Osteoblast (primary cell): Measurements from ENCODE around the gene HSD3B1. TPM values are rescaled to one million over a fixed set of nuclear protein-coding genes. Genes with fewer than 3 reads are reported as not detected.
A peak's percentile ranks its signal among the peaks of the same experiment; 100 is the strongest.

Source experiments
- DNase-seq: peaks from one replicate; pipeline ENCODE4 v3.0.0; 2011; ENCODE audit warnings: low spot score, mixed read lengths; ENCODE audit not compliant: insufficient read length; ENCODE audit errors: missing footprints
- H2AFZ ChIP-seq: 2 replicates; pipeline ENCODE4 v1.6.0; 2011; ENCODE audit warnings: mild to moderate bottlenecking, low read length
- H3K27ac ChIP-seq: 2 replicates; pipeline ENCODE4 v1.5.1; 2011; ENCODE audit warnings: mild to moderate bottlenecking, low read depth, low read length, moderate library complexity
- H3K27me3 ChIP-seq: 2 replicates; pipeline ENCODE4 v1.6.0; 2012; ENCODE audit warnings: mild to moderate bottlenecking, control low read depth, inconsistent platforms, low read length, moderate library complexity; ENCODE audit not compliant: insufficient read depth
- H3K36me3 ChIP-seq: 2 replicates; pipeline ENCODE4 v1.5.1; 2011; ENCODE audit warnings: mild to moderate bottlenecking, low read length, control low read depth, moderate library complexity; ENCODE audit not compliant: insufficient read depth
- H3K4me1 ChIP-seq: 2 replicates; pipeline ENCODE4 v1.5.1; 2011; ENCODE audit warnings: mild to moderate bottlenecking, low read length, control low read depth, moderate library complexity; ENCODE audit not compliant: insufficient read depth
- H3K4me2 ChIP-seq: 2 replicates; pipeline ENCODE4 v1.6.0; 2011; ENCODE audit warnings: mild to moderate bottlenecking, low read length; ENCODE audit not compliant: insufficient read depth
- H3K4me3 ChIP-seq: fragments of 200-600 bp; sonication (generic); 3 replicates; pipeline ENCODE4 v1.5.1; 2012; ENCODE audit warnings: mild to moderate bottlenecking, low read length, inconsistent platforms; ENCODE audit not compliant: insufficient read depth
- H3K79me2 ChIP-seq: 2 replicates; pipeline ENCODE4 v1.6.0; 2012; ENCODE audit warnings: mild to moderate bottlenecking, low read length, control low read depth, inconsistent platforms; ENCODE audit not compliant: insufficient read depth
- H3K9me3 ChIP-seq: 2 replicates; pipeline ENCODE4 v1.5.1; 2011; ENCODE audit warnings: low read depth, low read length, control low read depth
- H4K20me1 ChIP-seq: 2 replicates; pipeline ENCODE4 v1.6.0; 2012; ENCODE audit warnings: mild to moderate bottlenecking, low read length, control low read depth; ENCODE audit not compliant: insufficient read depth
- total RNA-seq: library from RNA; depleted of rRNA; stranded (reverse); fragments of >200 nt; gene quantifications from 2 replicates; pipeline ENCODE4 v1.2.3, GENCODE V29; 2012
- TF ChIP-seq, protein P1 (sequence below): IDR thresholded peaks from 2 replicates; pipeline ENCODE4 v1.5.1; 2011; ENCODE audit warnings: mild to moderate bottlenecking, low read depth, low read length, moderate library complexity; ENCODE audit errors: extremely low read depth

Gene HSD3B1
- total RNA-seq, 1 donor, result not detected

DNA sequence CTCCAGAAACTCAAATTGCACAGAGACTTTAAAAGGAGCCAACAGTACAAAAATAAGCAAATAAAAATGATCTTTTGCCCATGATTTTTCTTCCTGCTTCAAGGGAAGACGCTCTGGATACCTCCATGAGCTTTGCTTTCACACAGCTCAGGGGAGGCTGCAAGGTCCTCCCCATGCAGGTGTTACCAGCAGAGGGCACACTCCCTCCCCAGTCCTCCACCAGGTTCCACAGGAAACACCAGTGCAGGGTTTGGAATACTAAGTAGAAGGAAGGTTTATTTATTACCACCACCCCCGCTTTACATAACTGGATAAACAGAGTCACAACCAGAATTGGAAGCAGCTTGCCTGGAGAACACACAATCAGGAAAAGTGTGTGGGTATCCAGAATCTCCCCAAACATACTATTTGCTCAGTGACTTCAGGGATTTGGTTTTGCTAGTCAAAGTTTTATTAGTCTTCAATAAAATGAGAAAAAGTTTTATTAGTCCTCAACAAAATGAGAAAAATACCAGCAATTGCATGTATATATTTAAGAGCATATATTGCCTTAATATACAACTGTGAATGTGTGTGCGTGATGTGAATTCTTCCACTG is 37.3 kb downstream of the HSD3B1 start:
- no peak overlapping the region for H3K27ac ChIP-seq
- H2AFZ ChIP-seq, result no peak overlapping the region
- H3K4me2 ChIP-seq, result no peak overlapping the region
- TF ChIP-seq, protein P1, sequence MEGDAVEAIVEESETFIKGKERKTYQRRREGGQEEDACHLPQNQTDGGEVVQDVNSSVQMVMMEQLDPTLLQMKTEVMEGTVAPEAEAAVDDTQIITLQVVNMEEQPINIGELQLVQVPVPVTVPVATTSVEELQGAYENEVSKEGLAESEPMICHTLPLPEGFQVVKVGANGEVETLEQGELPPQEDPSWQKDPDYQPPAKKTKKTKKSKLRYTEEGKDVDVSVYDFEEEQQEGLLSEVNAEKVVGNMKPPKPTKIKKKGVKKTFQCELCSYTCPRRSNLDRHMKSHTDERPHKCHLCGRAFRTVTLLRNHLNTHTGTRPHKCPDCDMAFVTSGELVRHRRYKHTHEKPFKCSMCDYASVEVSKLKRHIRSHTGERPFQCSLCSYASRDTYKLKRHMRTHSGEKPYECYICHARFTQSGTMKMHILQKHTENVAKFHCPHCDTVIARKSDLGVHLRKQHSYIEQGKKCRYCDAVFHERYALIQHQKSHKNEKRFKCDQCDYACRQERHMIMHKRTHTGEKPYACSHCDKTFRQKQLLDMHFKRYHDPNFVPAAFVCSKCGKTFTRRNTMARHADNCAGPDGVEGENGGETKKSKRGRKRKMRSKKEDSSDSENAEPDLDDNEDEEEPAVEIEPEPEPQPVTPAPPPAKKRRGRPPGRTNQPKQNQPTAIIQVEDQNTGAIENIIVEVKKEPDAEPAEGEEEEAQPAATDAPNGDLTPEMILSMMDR, result peak; percentile 44
- DNase-seq, result no peak
- H4K20me1 ChIP-seq, result no peaks in the 10 kb centered on the region
- no peaks in the 10 kb centered on the region for H3K79me2 ChIP-seq
- no peak overlapping the region for H3K4me3 ChIP-seq
- no peaks in the 10 kb centered on the region for H3K9me3 ChIP-seq
- no peaks in the 10 kb centered on the region for H3K36me3 ChIP-seq
- H3K4me1 ChIP-seq, result no peaks in the 10 kb centered on the region
- H3K27me3 ChIP-seq, result peaks cover 11% of the 10 kb centered on the region

- H4K20me1 ChIP-seq, result no peaks in the 10 kb centered on the region
- no peaks in the 10 kb centered on the region for H3K9me3 ChIP-seq
- no peaks in the 10 kb centered on the region for H3K4me1 ChIP-seq
- TF ChIP-seq, protein P1, result no peak
- H3K36me3 ChIP-seq, result no peaks in the 10 kb centered on the region
- DNase-seq, result no peak
- peaks cover 11% of the 10 kb centered on the region for H3K27me3 ChIP-seq
- no peak overlapping the region for H3K27ac ChIP-seq
- H2AFZ ChIP-seq, result no peak overlapping the region
- no peaks in the 10 kb centered on the region for H3K79me2 ChIP-seq
- H3K4me3 ChIP-seq, result no peak overlapping the region
- H3K4me2 ChIP-seq, result no peak overlapping the region
These were observed 39.6 kb downstream of the HSD3B1 start for GRCh38 chr1:119546641-119547040.

GRCh38 chr1:119547306-119547705 is 40.3 kb downstream of the HSD3B1 start:
- TF ChIP-seq, protein P1, result no peak
- no peak overlapping the region for H3K4me2 ChIP-seq
- H3K4me1 ChIP-seq, result no peaks in the 10 kb centered on the region
- no peaks in the 10 kb centered on the region for H3K9me3 ChIP-seq
- no peak overlapping the region for H3K4me3 ChIP-seq
- H2AFZ ChIP-seq, result no peak overlapping the region
- no peaks in the 10 kb centered on the region for H3K36me3 ChIP-seq
- peaks cover 11% of the 10 kb centered on the region for H3K27me3 ChIP-seq
- no peaks in the 10 kb centered on the region for H4K20me1 ChIP-seq
- H3K27ac ChIP-seq, result no peak overlapping the region
- no peaks in the 10 kb centered on the region for H3K79me2 ChIP-seq
- no peak for DNase-seq

DNA sequence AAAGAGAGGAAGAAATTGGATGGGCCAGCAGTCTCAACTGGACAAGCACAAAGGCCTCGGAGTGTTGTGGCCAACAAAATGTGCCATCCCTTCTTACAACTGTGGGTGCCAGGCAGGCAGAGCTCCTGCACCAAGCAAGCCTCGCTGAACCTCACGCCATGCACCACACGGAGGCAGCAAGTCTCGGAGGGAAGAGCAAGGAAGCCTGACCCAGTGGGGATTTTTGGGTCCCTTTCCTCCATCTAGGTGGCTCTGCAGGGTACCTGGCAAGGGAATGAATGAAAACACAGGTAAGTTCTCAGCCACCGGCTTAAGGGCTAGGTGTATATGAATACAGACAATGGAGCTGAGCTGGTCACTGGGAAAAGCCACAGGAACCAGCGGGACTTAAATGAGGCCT is 40.8 kb downstream of the HSD3B1 start:
- H3K27ac ChIP-seq, result no peak overlapping the region
- H3K9me3 ChIP-seq, result no peaks in the 10 kb centered on the region
- peaks cover 11% of the 10 kb centered on the region for H3K27me3 ChIP-seq
- no peaks in the 10 kb centered on the region for H4K20me1 ChIP-seq
- H2AFZ ChIP-seq, result no peak overlapping the region
- H3K4me1 ChIP-seq, result no peaks in the 10 kb centered on the region
- DNase-seq, result no peak
- no peak overlapping the region for H3K4me3 ChIP-seq
- no peak overlapping the region for H3K4me2 ChIP-seq
- no peaks in the 10 kb centered on the region for H3K79me2 ChIP-seq
- H3K36me3 ChIP-seq, result no peaks in the 10 kb centered on the region
- TF ChIP-seq, protein P1, result no peak
